GM18508 (cell line): ENCODE measurements around the gene RGP1.

ENCODE experiments used
- ATAC-seq: cut with Tn5 transposase; IDR thresholded peaks from one replicate; pipeline ENCODE4 v1.9.1; 2021; ENCODE audit warnings: moderate number of reproducible peaks; ENCODE audit not compliant: insufficient read depth, unreplicated experiment

Gene RGP1

GRCh38 chr9:35748858-35749514 lies at the start of gene RGP1, which contains the start of gene GBA2:
Gene RGP1 (plus strand): TSS chr9:35749287. CDS start chr9:35749756, 469 bp downstream.
Gene GBA2 (minus strand): TSS chr9:35749228. CDS start chr9:35748704, 524 bp downstream.
- ATAC-seq: no peak

- ATAC-seq: no peak
Observed at GRCh38 chr9:35700031-35700430, 49.1 kb upstream of the RGP1 start.

- no peak for ATAC-seq
Observed at GRCh38 chr9:35700942-35701341, 48.1 kb upstream of the RGP1 start.

- no peak for ATAC-seq
Observed at GRCh38 chr9:35702696-35703095, 46.4 kb upstream of the RGP1 start.

- ATAC-seq: no peak
Observed at GRCh38 chr9:35703906-35704672, 45.0 kb upstream of the RGP1 start.

GRCh38 chr9:35705372-35705771 lies 43.7 kb upstream of the RGP1 start:
- ATAC-seq: no peak

- ATAC-seq: no peak
Observed at GRCh38 chr9:35705836-35706430, 43.2 kb upstream of the RGP1 start.

GRCh38 chr9:35706951-35707350 lies 42.1 kb upstream of the RGP1 start:
- no peak for ATAC-seq

GRCh38 chr9:35708146-35708545 lies 40.9 kb upstream of the RGP1 start:
- no peak for ATAC-seq

GRCh38 chr9:35710818-35711500 lies 38.1 kb upstream of the RGP1 start:
- ATAC-seq: no peak

- no peak for ATAC-seq
Observed at GRCh38 chr9:35711501-35712428, 37.3 kb upstream of the RGP1 start.

- no peak for ATAC-seq
Observed at GRCh38 chr9:35712762-35713400, 36.2 kb upstream of the RGP1 start.

GRCh38 chr9:35713578-35713977 lies 35.5 kb upstream of the RGP1 start:
- no peak for ATAC-seq

GRCh38 chr9:35714123-35714522 lies 35.0 kb upstream of the RGP1 start:
- ATAC-seq: no peak

- no peak for ATAC-seq
Observed at GRCh38 chr9:35714579-35715252, 34.4 kb upstream of the RGP1 start.

GRCh38 chr9:35716230-35716629 lies 32.9 kb upstream of the RGP1 start:
- no peak for ATAC-seq

GRCh38 chr9:35717132-35717870 lies 31.8 kb upstream of the RGP1 start:
- ATAC-seq: no peak
